NCI-H2196 (cell line): ENCODE measurements around the gene STT3A.
"Not testable (repeated sequence)": the region's sequence is repeated elsewhere in the genome, so short reads cannot be mapped to it uniquely, and the experiment has no call there.

ENCODE experiments used
- DNase-seq: peaks from one replicate; lab custom pipeline; 2025; ENCODE audit not compliant: unreplicated experiment; lab: John Stamatoyannopoulos, UW

The STT3A gene

DNA sequence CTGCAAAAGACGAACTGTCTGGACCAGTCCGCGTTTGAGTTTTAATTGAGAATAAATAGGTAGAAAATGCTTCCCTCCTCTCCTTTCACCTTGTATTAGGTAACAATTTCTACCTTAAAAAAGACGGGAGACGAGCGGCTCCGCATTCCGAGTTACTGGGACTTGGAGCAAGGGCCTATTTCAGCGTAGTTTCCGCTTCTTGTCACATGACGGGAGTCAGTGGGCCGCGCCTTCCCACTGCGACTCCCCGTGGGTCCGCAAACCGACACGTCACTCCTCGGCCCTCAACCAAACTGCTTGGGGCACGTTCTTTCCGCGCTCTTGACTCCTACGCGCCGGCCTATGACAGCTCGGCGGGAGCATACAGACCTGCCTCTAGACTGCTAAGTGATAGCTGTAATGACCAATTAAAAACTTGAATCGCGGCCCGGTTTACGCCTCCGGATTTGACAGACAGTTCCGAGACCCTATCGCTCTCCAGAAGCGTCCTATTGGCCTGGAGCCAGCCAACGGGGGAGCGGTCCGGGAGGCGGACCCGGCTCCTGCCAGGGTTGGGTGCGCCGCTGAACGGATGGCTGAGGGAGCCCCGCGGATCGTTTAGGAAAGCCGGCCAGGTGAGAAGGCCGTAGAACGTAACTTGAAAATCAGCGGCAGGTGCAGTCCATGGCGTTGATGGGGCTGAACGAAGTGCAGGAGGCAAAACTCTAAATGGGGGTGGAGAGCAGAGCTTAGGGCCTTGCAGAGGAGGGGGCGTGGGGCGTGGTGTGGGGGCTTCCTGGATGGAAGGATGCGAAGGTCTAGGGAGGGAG, at the start of gene STT3A:
Gene STT3A (plus strand): TSS at position 548 of the 809 bp plus-strand sequence. CDS start 3,064 bp downstream, outside the sequence.
- peak; percentile 99 for DNase-seq

DNA sequence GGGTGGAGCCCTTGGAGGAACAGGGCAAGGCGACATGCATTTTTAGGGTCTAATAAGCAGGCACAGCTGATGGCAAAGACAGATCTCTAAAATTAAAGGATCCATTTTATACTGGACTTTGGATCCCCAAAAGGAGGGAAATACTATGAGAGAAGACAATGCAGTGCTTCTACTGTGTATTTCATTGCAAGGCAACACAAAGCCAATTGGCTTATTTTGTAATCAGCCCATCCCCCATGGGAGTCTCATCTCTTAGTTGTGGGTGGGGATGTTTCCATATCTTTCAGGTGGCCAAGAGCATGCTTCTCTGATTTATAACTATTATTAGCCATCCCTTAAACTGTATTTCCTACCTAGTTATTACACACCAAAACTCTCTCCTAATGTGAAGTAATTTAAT, 41.9 kb upstream of the STT3A start:
- DNase-seq: no peak

DNA sequence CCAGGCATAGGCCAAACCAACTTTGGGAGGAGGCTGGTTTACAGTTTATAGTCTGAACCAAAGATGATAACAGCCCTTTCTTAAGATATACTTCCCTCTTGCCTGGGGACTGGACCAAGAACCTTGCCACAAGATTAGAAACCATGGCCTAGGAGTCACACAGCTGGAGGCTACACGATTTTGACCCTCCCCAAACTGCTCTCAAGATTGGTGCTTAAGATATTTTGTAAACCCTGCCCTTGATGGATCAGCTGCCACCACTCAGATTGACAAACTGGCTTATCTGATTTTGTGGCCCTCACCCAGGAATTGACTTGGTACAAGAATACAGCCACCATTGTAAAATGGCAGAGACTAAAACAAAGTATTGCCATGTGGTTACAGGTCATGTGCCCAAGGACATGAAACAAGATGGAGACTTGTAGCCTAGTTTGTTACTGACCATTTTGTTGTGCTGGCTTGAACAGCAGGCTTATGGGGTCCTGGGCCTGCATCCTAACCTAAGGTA, 40.8 kb upstream of the STT3A start:
- no peak for DNase-seq

- no peak for DNase-seq
Observed at GRCh38 chr11:125552927-125553326, 39.7 kb upstream of the STT3A start.

DNA sequence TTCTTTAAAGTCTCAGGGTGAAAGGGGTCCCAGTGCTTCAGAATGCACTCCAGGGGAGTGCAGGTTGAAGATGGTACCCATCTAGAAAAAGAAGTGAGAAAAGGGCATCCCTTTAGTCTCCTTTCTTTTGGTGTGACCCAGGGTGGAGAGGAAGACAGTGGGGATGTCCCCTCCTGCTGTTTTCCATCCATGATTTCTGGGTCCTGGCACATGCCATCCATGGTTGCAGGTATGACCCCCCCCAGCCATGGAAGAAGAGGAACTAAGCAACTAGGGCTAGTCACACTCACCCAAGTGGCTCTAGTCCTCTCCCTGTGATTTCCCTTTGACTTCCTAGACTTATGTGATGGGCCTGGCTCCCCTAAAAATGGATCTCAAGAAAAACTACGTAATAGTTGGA, 39.3 kb upstream of the STT3A start:
- DNase-seq: no peak

- DNase-seq: no peak
Observed at GRCh38 chr11:125554038-125554437, 38.6 kb upstream of the STT3A start.

DNA sequence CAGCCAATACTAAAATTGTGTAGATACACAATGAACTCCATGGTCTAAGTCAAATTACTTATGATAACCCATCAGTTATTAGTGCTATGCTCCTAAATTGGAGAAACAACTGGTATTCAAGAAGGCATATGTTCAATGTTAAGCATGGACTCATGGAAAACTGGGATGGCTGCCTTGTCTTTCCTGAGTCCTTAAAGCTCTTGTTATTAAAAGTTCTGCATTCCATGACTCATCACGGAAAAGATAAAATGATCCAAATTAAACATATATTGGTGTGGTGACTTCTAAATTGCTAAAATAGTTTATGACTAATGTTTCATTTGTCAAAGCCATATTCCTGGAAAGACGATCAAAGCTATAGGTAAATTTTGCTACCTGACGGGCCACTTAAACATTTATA, 32.8 kb upstream of the STT3A start:
- DNase-seq: no peak

DNA sequence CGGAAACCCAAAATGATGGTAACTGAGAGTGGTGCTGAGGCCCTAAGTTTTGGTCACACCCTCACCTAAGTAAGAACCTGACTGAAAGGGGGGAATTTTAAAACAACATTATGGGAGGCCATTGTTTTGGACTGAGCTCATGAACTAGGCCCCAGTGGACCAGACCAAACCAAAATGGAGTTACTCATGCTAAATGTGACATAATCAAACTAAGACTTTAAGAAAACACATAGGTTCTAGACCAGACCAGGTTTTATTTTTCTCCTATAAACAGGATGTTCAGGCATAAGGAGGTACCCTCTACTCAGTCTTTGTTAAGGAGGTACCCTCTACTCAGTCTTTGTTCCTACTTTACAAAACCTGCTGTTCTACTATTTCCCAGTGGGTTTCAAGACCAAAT, 30.7 kb upstream of the STT3A start:
- no peak for DNase-seq

DNA sequence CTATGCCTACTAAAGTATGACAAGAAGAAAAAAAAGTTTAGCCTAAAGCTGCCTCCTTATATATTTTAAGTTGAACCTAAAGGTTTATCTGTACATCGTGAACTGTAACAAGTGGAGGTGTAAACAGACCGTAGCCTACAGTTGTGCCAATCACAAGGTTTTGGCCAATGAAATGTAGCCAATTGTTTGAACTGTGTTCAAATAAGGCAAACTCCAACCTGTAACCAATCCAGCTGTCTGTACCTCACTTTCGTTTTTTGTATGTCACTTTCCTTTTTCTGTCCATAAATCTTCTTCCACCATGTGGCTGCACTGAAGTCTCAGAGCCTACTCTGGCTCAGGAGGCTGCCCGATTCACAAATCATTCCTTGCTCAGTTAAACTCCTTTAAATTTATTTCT, 30.2 kb upstream of the STT3A start:
- no peak for DNase-seq

DNA sequence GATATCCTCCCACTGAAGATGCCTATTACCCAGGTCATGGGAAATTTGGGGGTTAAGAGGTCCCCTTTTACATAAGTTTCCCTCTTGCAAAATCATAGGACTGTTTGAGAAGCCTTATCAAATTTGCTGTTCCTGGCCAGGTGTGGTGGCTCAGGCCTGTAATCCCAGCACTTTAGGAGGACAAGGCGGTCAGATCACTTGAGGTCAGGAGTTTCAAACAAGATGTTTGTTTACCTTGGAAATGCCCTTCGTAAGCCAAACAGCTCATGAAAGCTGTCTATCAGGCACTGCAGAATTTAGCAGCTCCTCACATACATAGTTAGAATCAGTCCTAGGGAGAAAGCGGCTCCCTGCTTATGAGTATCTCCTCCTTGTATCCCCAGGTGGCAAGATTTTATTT, 28.3 kb upstream of the STT3A start:
- no peak for DNase-seq

DNA sequence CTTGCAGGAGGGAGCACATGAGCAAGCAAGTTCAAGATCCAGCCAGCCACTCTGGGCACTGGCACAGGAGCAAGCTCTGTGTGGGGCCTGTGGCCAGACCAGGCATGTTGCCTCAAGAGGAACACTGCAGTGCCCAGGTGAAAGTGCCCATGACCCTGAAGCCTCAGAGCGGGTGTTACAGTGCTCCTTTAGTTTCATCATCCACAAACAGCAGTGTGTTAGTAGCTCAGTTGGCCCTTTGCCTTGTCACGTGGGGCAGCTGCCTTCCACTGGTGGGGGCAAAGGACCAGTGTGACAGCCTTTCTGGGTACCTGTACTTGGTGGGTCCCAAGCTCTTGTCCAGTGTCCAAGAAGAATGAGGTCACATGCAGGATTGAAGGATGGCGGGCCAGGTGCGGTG, 26.4 kb upstream of the STT3A start:
- DNase-seq: no peak

DNA sequence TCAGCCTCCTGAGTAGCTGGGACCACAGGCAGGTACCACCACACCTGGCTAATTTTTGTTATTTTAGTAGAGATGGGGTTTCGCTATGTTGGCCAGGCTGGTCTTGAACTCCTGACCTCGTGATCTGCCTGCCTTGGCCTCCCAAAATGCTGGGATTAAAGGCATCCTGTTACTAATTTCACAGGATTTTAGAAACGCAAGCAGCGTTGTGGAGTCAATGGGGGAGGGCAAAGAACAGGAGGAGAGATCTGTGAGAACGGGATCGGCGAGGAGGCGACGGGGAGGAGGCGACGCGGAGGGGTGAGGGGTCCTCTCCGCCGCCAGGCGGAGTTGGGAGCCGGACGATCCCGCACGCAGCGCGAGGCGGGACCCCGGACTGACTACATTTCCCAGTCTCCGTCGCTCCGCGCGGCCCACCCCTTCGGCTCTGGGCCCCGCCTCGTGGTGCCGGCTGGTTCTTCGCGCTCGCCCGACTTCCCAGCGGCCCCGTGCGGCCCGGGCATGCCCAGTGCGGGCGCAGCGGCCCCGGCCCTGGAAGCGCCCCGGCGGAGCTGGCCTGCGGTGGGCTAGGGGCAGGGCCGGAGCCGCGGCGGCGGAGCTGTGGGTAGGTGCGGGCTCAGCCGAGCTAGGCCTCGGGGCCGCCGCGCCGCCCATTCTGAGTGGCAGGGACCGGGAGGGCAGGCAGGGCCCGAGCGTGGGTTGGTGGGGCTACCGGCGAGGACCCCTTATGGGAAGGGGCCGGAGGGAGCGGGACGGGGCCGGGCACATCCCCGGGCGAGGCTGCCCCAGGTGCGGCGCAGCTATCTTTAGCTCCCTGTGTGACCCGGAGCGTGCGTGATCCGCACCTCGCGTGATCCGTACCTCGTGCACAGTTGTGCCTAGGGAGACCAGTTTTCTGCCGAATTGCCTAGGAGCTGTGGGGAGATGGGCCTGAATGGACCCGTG, 23.4 kb upstream of the STT3A start, which contains the start of gene EI24:
Gene EI24 (plus strand): TSS at position 508 of the 945 bp plus-strand sequence. CDS start 3,051 bp downstream, outside the sequence.
- DNase-seq: peak; percentile 91

- no peak for DNase-seq
Observed at GRCh38 chr11:125569915-125570621, 22.6 kb upstream of the STT3A start.

- no peak for DNase-seq
Observed at GRCh38 chr11:125570952-125571351, 21.7 kb upstream of the STT3A start.

- no peak for DNase-seq
Observed at GRCh38 chr11:125572916-125573315, 19.7 kb upstream of the STT3A start.

DNA sequence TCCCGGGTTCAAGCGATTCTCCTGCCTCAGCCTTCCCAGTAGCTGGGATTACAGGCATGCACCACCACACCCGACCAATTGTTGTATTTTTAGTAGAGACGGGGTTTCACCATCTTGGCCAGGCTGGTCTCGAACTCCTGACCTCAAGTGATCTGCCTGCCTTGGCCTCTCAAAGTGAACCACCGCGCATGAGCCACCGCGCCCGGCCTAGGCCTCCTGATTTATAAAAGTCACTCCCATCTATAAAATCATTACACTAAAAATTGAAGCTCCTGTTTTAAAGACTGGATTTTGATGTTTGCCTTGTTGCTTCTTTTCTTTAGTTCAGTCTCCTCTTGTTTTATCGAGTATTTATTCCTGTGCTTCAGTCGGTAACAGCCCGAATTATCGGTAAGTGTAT, 15.5 kb upstream of the STT3A start:
- not testable (repeated sequence) for DNase-seq

- no peak for DNase-seq
Observed at GRCh38 chr11:125578783-125579182, 13.9 kb upstream of the STT3A start.

DNA sequence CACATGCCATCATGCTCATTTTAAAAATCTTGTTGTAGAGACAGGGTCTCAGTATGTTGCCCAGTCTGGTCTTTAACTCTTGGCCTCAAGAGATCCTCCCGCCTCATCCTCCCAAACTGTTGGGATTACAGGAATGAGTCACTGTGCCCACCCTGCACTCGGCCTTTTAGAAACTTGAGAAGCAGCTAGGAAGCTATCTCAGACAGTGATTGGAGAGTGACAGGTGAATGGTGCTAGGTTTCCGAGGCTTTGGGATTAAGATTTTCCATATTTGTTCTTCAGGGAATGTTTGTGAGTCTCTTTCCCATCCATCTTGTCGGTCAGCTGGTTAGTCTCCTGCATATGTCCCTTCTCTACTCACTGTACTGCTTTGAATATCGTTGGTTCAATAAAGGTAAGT, 12.8 kb upstream of the STT3A start:
- DNase-seq: no peak

- no peak for DNase-seq
Observed at GRCh38 chr11:125583496-125583895, 9.2 kb upstream of the STT3A start.

GRCh38 chr11:125585487-125585886, 7.2 kb upstream of the STT3A start:
- DNase-seq: no peak

GRCh38 chr11:125586623-125587022, 6.0 kb upstream of the STT3A start:
- DNase-seq: no peak
